Heart right ventricle (tissue), 16 donors: ENCODE data around the gene ENKUR. TPM values are rescaled to one million over a fixed set of nuclear protein-coding genes. Genes with fewer than 3 reads are reported as not detected.

Experiments
- ATAC-seq, 8 donors: fragments of 200-7000 bp; cut with Tn5 transposase; one replicate each; pipeline ENCODE4 v1.9.1; 2020; ENCODE audit warnings: mild to moderate bottlenecking in 8 of 8, moderate library complexity in 8 of 8, moderate number of reproducible peaks in 1 of 8
- DNase-seq, 2 donors: peaks; one replicate each; pipeline ENCODE4 v3.0.0-alpha.2; 2020
- H3K27ac ChIP-seq, 10 donors: fragments of 200-600 bp; sonication (generic) in 2 of 10; one replicate each; pipeline versions ENCODE4 v1.5.0 to v1.8.0; 2020 to 2022; ENCODE audit warnings: mild to moderate bottlenecking in 3 of 10
- H3K27me3 ChIP-seq, 7 donors: fragments of 200-600 bp; one replicate each; pipeline ENCODE4 v1.8.0; 2021 to 2022; ENCODE audit warnings: mild to moderate bottlenecking in 2 of 7
- H3K36me3 ChIP-seq, 9 donors: fragments of 200-600 bp; sonication (generic) in 1 of 9; one replicate each; pipeline versions ENCODE4 v1.5.0 to v1.8.0; 2020 to 2022; ENCODE audit warnings: mild to moderate bottlenecking in 2 of 9
- H3K4me1 ChIP-seq, 9 donors: fragments of 200-600 bp; sonication (generic) in 1 of 9; one replicate each; pipeline versions ENCODE4 v1.5.0 to v1.8.0; 2020 to 2022; ENCODE audit warnings: mild to moderate bottlenecking in 4 of 9
- H3K4me3 ChIP-seq, 10 donors: fragments of 200-600 bp; sonication (generic) in 2 of 10; one replicate each; pipeline versions ENCODE4 v1.5.0 to v1.8.0; 2020 to 2022; ENCODE audit warnings: mild to moderate bottlenecking in 7 of 10, moderate library complexity in 2 of 10
- H3K9me3 ChIP-seq, 11 donors: fragments of 200-600 bp in 10 of 11; sonication (generic) in 2 of 11; one replicate each; pipeline versions ENCODE4 v1.5.0 to v1.8.0; 2013 to 2022; ENCODE audit warnings: mild to moderate bottlenecking in 2 of 11, control low read depth in 1 of 11, moderate library complexity in 1 of 11
- CTCF ChIP-seq, 9 donors: fragments of 200-600 bp; sonication (generic) in 2 of 9; IDR thresholded peaks; one replicate each; pipeline versions ENCODE4 v1.5.0 to v1.8.0; 2021 to 2022; ENCODE audit warnings: antibody characterized with exemption in 9 of 9, mild to moderate bottlenecking in 5 of 9, moderate library complexity in 1 of 9
- WGBS, 2 donors: extraction: QIAGEN DNeasy Blood & Tissue Kit; methylation state at CpG; one replicate each; pipeline ENCODE4 v1.1.7; 2013; ENCODE audit warnings: inconsistent platforms in 1 of 2; 5-methylcytosine and 5-hydroxymethylcytosine counted together
- intact Hi-C, 10 donors: fragments of 100-400 bp; cut with DNase I; formaldehyde crosslinking; loops; one replicate each; pipeline versions ENCODE4 v1.11.1 to v1.14.2; 2022
- polyA plus RNA-seq, 2 donors: library from polyadenylated mRNA; stranded (reverse); fragments of 200-250 nt; gene quantifications; one replicate each; pipeline ENCODE4 v1.2.3, GENCODE V29; 2013
- total RNA-seq, 10 donors: library from RNA; stranded (reverse); fragmentation: NEBNext Ultra II Directional in 3 of 10; extraction: Animal tissue kit (Norgen Biotek cat#: 25700) in 3 of 10; gene quantifications; one replicate each; pipeline versions ENCODE4 v1.2.1 to v1.2.4, GENCODE V29; 2021 to 2023
- donor health status: Arrhythmogenic right ventricular cardiomyopathy.
- donor health status: ischemic (EF 13 %, LVEDD 7.1; RV severe dilation, severe dysfunction).
- donor health status: healthy with polysubstance abuse.
- donor health status: DM: no; HTN: yes; CAD: no.
- donor health status: DM: no; HTN: no; CAD: no.
- donor health status: ischemic (EF 25% LVEDD 6.9; RV normal size, moderate dysfunction).
- donor health status: ischemic (EF 25% LVEDD 5.7; RV mildly dilated, moderate dysfunction).
- donor health status: healthy.
- donor health status: DM: yes; HTN: yes; CAD: no.
- donor health status: Ischemic cardiomyopathy.
- donor health status: ischemic (EF 35%, LVEDD 5.7; RV mildly dilated, moderate dysfunction).
- donor health status: nonischemic (EF 11% LVEDD 7.7; RV severe dilation, severe dysfunction).
- donor health status: DM: yes; HTN: yes; CAD: no.
- donor health status: PGD.
- donor health status: ischemic (EF 29% LVEDD 5.4; RV normal size, mild dysfunction).
- donor health status: nonischemic (EF 23%, LVEDD 6.1; RV moderate dilation, normal function).

Gene ENKUR
- total and polyA plus RNA-seq, 12 donors = 0.10 TPM; not detected in 11

- Histone ChIP-seq H3K27ac (no peak overlapping the region), H3K27me3 (no peaks in the 10 kb centered on the region), H3K36me3 (no peaks in the 10 kb centered on the region), H3K4me3 (no peak overlapping the region), H3K9me3 (no peaks in the 10 kb centered on the region), H3K4me1 (peaks cover 0 to 10% (median 0%) of the 10 kb centered on the region in 9 donors)
- TF ChIP-seq CTCF (IDR thresholded peaks at IDR 0.05) = no peak
- ATAC-seq = no peak
- no peak for DNase-seq
- intact Hi-C loops = loop anchor here in 3 of 10 donors (5.0 to 10.0 kb wide), 2 partner anchors 348 to 350 kb away; no protein-coding TSS in a partner anchor
- 80 to 88% methylated on average over 3 of the region's 3 CpGs for WGBS, 2 donors
These were observed 23.3 kb downstream of the ENKUR start for GRCh38 chr10:24992512-24993133.

GRCh38 chr10:24991298-24991697 lies 24.7 kb downstream of the ENKUR start:
- ATAC-seq = no peak
- 94 to 96% methylated on average over 13 of the region's 13 CpGs for WGBS, 2 donors
- Histone ChIP-seq H3K4me1 (peaks cover 0 to 10% (median 0%) of the 10 kb centered on the region in 9 donors), H3K27ac (no peak overlapping the region), H3K9me3 (no peaks in the 10 kb centered on the region), H3K36me3 (no peaks in the 10 kb centered on the region), H3K27me3 (no peaks in the 10 kb centered on the region), H3K4me3 (no peak overlapping the region)
- DNase-seq = no peak
- intact Hi-C loops = loop anchor here in 3 of 10 donors (5.0 to 10.0 kb wide), 2 partner anchors 346 to 349 kb away; no protein-coding TSS in a partner anchor
- TF ChIP-seq CTCF (IDR thresholded peaks at IDR 0.05) = no peak

- Histone ChIP-seq H3K4me3 (no peak overlapping the region), H3K4me1 (peaks cover 0 to 17% (median 4%) of the 10 kb centered on the region in 9 donors), H3K27ac (no peak overlapping the region), H3K9me3 (no peaks in the 10 kb centered on the region), H3K27me3 (no peaks in the 10 kb centered on the region), H3K36me3 (no peaks in the 10 kb centered on the region)
- intact Hi-C loops = loop anchor here (2.0 to 10.0 kb wide), 5 partner anchors 265 to 355 kb away; partner anchors contain the start of gene ARHGAP21 (in 4 of the 10)
- 32 to 56% methylated on average over 1 of the region's 1 CpG for WGBS, 2 donors
- DNase-seq = no peak
- no peak for ATAC-seq
- TF ChIP-seq CTCF (IDR thresholded peaks at IDR 0.05) = peak in 6 of 9 donors; percentile 36 to 55 (median 44)
These were observed 26.1 kb downstream of the ENKUR start for GRCh38 chr10:24989867-24990266.

- intact Hi-C loops = loop anchor here in 9 of 10 donors (2.0 to 10.0 kb wide), 5 partner anchors 264 to 354 kb away; partner anchors contain the start of gene ARHGAP21 (in 4 of the 9)
- no peak overlapping the region for H3K4me3 ChIP-seq
- H3K27ac ChIP-seq = peak overlapping the region in 5 of 10 donors; percentile 22 to 65 (median 31)
- ATAC-seq (peak in 7 of 8 donors; percentile 26 to 79 (median 58)), DNase-seq (no peak)
- no peaks in the 10 kb centered on the region for H3K27me3 ChIP-seq
- 53 to 63% methylated on average over 12 of the region's 12 CpGs for WGBS, 2 donors
- TF ChIP-seq CTCF (IDR thresholded peaks at IDR 0.05) = no peak
- H3K4me1 ChIP-seq = peaks cover 0 to 26% (median 12%) of the 10 kb centered on the region in 9 donors
- no peaks in the 10 kb centered on the region for H3K9me3 ChIP-seq
- H3K36me3 ChIP-seq = no peaks in the 10 kb centered on the region
These were observed 26.9 kb downstream of the ENKUR start for GRCh38 chr10:24988831-24989640.
